ENCODE measurements around the gene DOCK2. TPM values are rescaled to one million over a fixed set of nuclear protein-coding genes. Genes with fewer than 3 reads are reported as not detected.

Gene DOCK2
- total and polyA plus RNA-seq, 2 of the 8 experiments (the other 6 are each of a cell fraction or from before 2014, with no cell fraction given) = 3.9 to 5.7 TPM

GRCh38 chr5:169938439-169938838 is 301.4 kb downstream of the DOCK2 start:
- Histone ChIP-seq H3K9me3 (ENCODE audit: insufficient read depth in 2 of 2, low read depth in 1 of 2, low read length in 1 of 2) (no peaks in the 10 kb centered on the region), H4K5ac (ENCODE audit: insufficient read length, low read depth, low read length) (no peak overlapping the region), H3K36me3 (ENCODE audit: control insufficient read depth in 2 of 4, insufficient read depth in 4 of 4, low read length in 3 of 4) (no peaks in the 10 kb centered on the region), H2AFZ (ENCODE audit: low read length) (no peak overlapping the region), H2BK12ac (ENCODE audit: low read depth, low read length) (no peak overlapping the region), H4K91ac (replicated peaks; ENCODE audit: insufficient read length, low read length) (no peak overlapping the region), H3K18ac (ENCODE audit: extremely low read depth, low read length) (no peak overlapping the region), H3K14ac (ENCODE audit: insufficient read length) (no peak overlapping the region), H3K27me3 (replicated peaks in 1 of 4; ENCODE audit: control insufficient read depth in 3 of 4, extremely low read depth in 1 of 4, insufficient read depth in 3 of 4, low read length in 3 of 4) (no peaks in the 10 kb centered on the region), H3K4me2 (ENCODE audit: insufficient read depth in 1 of 2, low read depth in 2 of 2, low read length in 2 of 2) (no peak overlapping the region), H2BK120ac (replicated peaks; ENCODE audit: low read depth, low read length) (no peak overlapping the region), H3K9ac (replicated peaks in 1 of 4; ENCODE audit: extremely low read depth in 1 of 4, low read depth in 3 of 4, low read length in 3 of 4) (no peak overlapping the region), H4K20me1 (replicated peaks in 1 of 2; ENCODE audit: control insufficient read depth in 1 of 2, insufficient read depth in 2 of 2, low read length in 2 of 2) (no peaks in the 10 kb centered on the region), H2BK5ac (ENCODE audit: low read depth, low read length) (no peak overlapping the region), H3K4ac (replicated peaks; ENCODE audit: insufficient read length, low read depth, low read length) (no peak overlapping the region), H3K27ac (ENCODE audit: low read depth, low read length) (no peak overlapping the region), H4K8ac (ENCODE audit: extremely low read depth, insufficient read depth, low read length) (no peak overlapping the region), H3K23me2 (ENCODE audit: low read depth, low read length) (no peaks in the 10 kb centered on the region), H3K4me3 (ENCODE audit: extremely low read depth in 1 of 4, insufficient read depth in 2 of 4, low read depth in 3 of 4, low read length in 4 of 4) (no peak overlapping the region), H2BK20ac (ENCODE audit: low read length) (no peak overlapping the region), H3K23ac (ENCODE audit: insufficient read length) (no peak overlapping the region), H2BK15ac (ENCODE audit: low read length) (no peak overlapping the region), H3K79me1 (ENCODE audit: low read depth, low read length) (no peaks in the 10 kb centered on the region), H3K4me1 (replicated peaks in 1 of 4; ENCODE audit: control insufficient read depth in 3 of 4, insufficient read depth in 4 of 4, low read length in 3 of 4) (peaks cover 0 to 3% (median 0%) of the 10 kb centered on the region in 4 experiments; a peak in 1 of 7 replicates), H2AK5ac (ENCODE audit: low read depth, low read length) (no peak overlapping the region), H3K56ac (replicated peaks; ENCODE audit: insufficient read length, low read depth, low read length) (no peak overlapping the region), H3K79me2 (ENCODE audit: control insufficient read depth in 1 of 2, insufficient read depth in 2 of 2, low read length in 2 of 2) (no peaks in the 10 kb centered on the region)
- CTCF ChIA-PET (ENCODE audit: partially characterized antibody) = interaction anchor here (1.2 to 2.7 kb wide), 2 partner anchors 42 to 133 kb away, joined by 4 to 9 read pairs; partner anchors contain the start of gene INSYN2B
- POLR2A ChIA-PET (ENCODE audit: partially characterized antibody) = no interaction called here
- WGBS, 2 experiments (ENCODE audit: extremely low coverage in 1 of 2, insufficient coverage in 1 of 2, insufficient read length in 1 of 2, insufficient replicate concordance in 2 of 2, low coverage in 1 of 2, low lambda C conversion rate in 2 of 2, missing lambda C conversion rate in 1 of 2) = 96% methylated on average over 2 of the region's 2 CpGs; no CpG with 5 or more reads in 1 of the 2 experiments
- FAIRE-seq = no peak
- DNase-seq (ENCODE audit: low read depth in 1 of 2, low spot score in 2 of 2) = no peak
- TF ChIP-seq POU5F1 (IDR thresholded peaks at IDR 0.05; ENCODE audit: low read depth, low read length) (no peak), EGR1 (IDR thresholded peaks at IDR 0.05; ENCODE audit: borderline replicate concordance, low read depth, low read length) (no peak), CHD2 (IDR thresholded peaks at IDR 0.05; ENCODE audit: low read length) (no peak), SIRT6 (IDR thresholded peaks at IDR 0.05; ENCODE audit: low read length) (no peak), TEAD4 (IDR thresholded peaks at IDR 0.05; ENCODE audit: low read depth, low read length) (no peak), SIN3A (conservative IDR thresholded peaks at IDR 0.05 in 1 of 2, IDR thresholded peaks at IDR 0.05 in 1 of 2; ENCODE audit: low read depth in 1 of 2, low read length in 2 of 2) (no peak), CHD1 (IDR thresholded peaks at IDR 0.05; ENCODE audit: low read depth, low read length) (no peak), SUZ12 (IDR thresholded peaks at IDR 0.05; ENCODE audit: low read length) (no peak), CREB1 (IDR thresholded peaks at IDR 0.05) (no peak), JUND (IDR thresholded peaks at IDR 0.05; ENCODE audit: low read length) (no peak), USF2 (IDR thresholded peaks at IDR 0.05; ENCODE audit: low read length) (no peak), TAF1 (IDR thresholded peaks at IDR 0.05; ENCODE audit: low read depth, low read length) (no peak), CTBP2 (IDR thresholded peaks at IDR 0.05; ENCODE audit: borderline replicate concordance, insufficient read depth, insufficient read length, low read length) (no peak), EP300 (IDR thresholded peaks at IDR 0.05; ENCODE audit: borderline replicate concordance in 1 of 2, low read depth in 2 of 2, low read length in 2 of 2) (no peak), SP2 (IDR thresholded peaks at IDR 0.05; ENCODE audit: low read length) (no peak)
